Upper lobe of left lung (tissue), 4 donors: ENCODE data around the gene EIF5AL1.
"Not testable (repeated sequence)": the region's sequence is repeated elsewhere in the genome, so short reads cannot be mapped to it uniquely, and the experiment has no call there.

Experiments used
- CTCF ChIP-seq, 6 experiments: fragments of 450-650 bp in 4 of 6; fragments of 200-600 bp in 2 of 6; sonication (generic) in 2 of 6; IDR thresholded peaks; one replicate each; pipeline ENCODE4 v1.5.1; 2016 to 2019; ENCODE audit warnings: antibody characterized with exemption in 6 of 6
- POLR2A ChIP-seq, 4 donors: fragments of 450-650 bp; IDR thresholded peaks; one replicate each; pipeline ENCODE4 v1.5.1; 2016 to 2017; ENCODE audit warnings: antibody characterized with exemption in 4 of 4, mild to moderate bottlenecking in 2 of 4

- TF ChIP-seq POLR2A (IDR thresholded peaks at IDR 0.05): peak in 1 of 4 donors; percentile 58
- TF ChIP-seq CTCF (IDR thresholded peaks at IDR 0.05): not testable (repeated sequence)
Observed at GRCh38 chr10:79556961-79557360, 44.6 kb downstream of the EIF5AL1 start.
